HepG2 (cell line): ENCODE data around the gene ENO2. TPM values are rescaled to one million over a fixed set of nuclear protein-coding genes. Genes with fewer than 3 reads are reported as not detected.
A peak's percentile ranks its signal among the peaks of the same experiment; 100 is the strongest.

Source experiments
- CEBPB ChIP-seq: IDR thresholded peaks from 2 replicates; pipeline ENCODE4 v1.6.1; 2011; ENCODE audit warnings: low read depth, low read length, improper control_type of control experiment, borderline replicate concordance
- NKX3-1 ChIP-seq: sonication (generic); formaldehyde crosslinking; IDR thresholded peaks from 2 replicates; pipeline ENCODE4 v1.5.0; 2020; ENCODE audit warnings: missing genetic modification reagents
- POLR2G ChIP-seq: fragments of 200-400 bp; formaldehyde crosslinking; IDR thresholded peaks from 2 replicates; pipeline ENCODE4 v1.6.1; 2018; ENCODE audit warnings: mild to moderate bottlenecking, low read depth, low read length, moderate library complexity
- RAD21 ChIP-seq: fragments of 450-650 bp; formaldehyde crosslinking; IDR thresholded peaks from 2 replicates; pipeline ENCODE4 v1.5.0; 2020; ENCODE audit warnings: mild to moderate bottlenecking
- REST ChIP-seq, 2 experiments: IDR thresholded peaks; 2 replicates each; pipeline ENCODE4 v1.6.1; 2011 to 2012; ENCODE audit warnings: low read length in 2 of 2, borderline replicate concordance in 1 of 2, low read depth in 1 of 2, mild to moderate bottlenecking in 1 of 2, moderate library complexity in 1 of 2
- SMARCE1 ChIP-seq: fragments of 450-650 bp; IDR thresholded peaks from 2 replicates; pipeline ENCODE4 v1.6.1; 2017; ENCODE audit warnings: borderline replicate concordance
- THAP9 ChIP-seq: sonication (generic); formaldehyde crosslinking; IDR thresholded peaks from 2 replicates; pipeline ENCODE4; 2020; ENCODE audit warnings: missing genetic modification reagents, mild to moderate bottlenecking, borderline replicate concordance
- YY1 ChIP-seq: IDR thresholded peaks from 2 replicates; pipeline ENCODE4 v1.6.1; 2011; ENCODE audit warnings: low read length, low read depth, moderate library complexity, mild to moderate bottlenecking; ENCODE audit not compliant: insufficient read depth, insufficient replicate concordance
- ZBTB37 ChIP-seq: sonication (generic); formaldehyde crosslinking; IDR thresholded peaks from 2 replicates; pipeline ENCODE4 v1.4.0; 2020; ENCODE audit warnings: mild to moderate bottlenecking, missing genetic modification reagents
- ZNF281 ChIP-seq: sonication (generic); formaldehyde crosslinking; IDR thresholded peaks from 2 replicates; pipeline ENCODE4 v1.4.0; 2020; ENCODE audit warnings: missing genetic modification reagents, borderline replicate concordance
- ZNF333 ChIP-seq: sonication (generic); formaldehyde crosslinking; IDR thresholded peaks from 2 replicates; pipeline ENCODE4 v1.4.0; 2020; ENCODE audit warnings: mild to moderate bottlenecking, missing genetic modification reagents, borderline replicate concordance
- ZNF468 ChIP-seq: sonication (generic); formaldehyde crosslinking; IDR thresholded peaks from 2 replicates; pipeline ENCODE4 v1.8.0; 2022; ENCODE audit warnings: mild to moderate bottlenecking, moderate library complexity, missing genetic modification reagents
- ZNF724P ChIP-seq: sonication (generic); formaldehyde crosslinking; IDR thresholded peaks from 2 replicates; pipeline ENCODE4 v1.8.0; 2022; ENCODE audit warnings: missing genetic modification reagents, borderline replicate concordance
- ZNF772 ChIP-seq: sonication (generic); formaldehyde crosslinking; IDR thresholded peaks from 2 replicates; pipeline ENCODE4 v1.5.0; 2020; ENCODE audit warnings: mild to moderate bottlenecking, missing genetic modification reagents
- ZNF792 ChIP-seq: IDR thresholded peaks from 2 replicates; pipeline ENCODE4 v1.6.1; 2016
- ZNF83 ChIP-seq: sonication (generic); formaldehyde crosslinking; IDR thresholded peaks from 2 replicates; pipeline ENCODE4 v1.4.0; 2020; ENCODE audit warnings: missing genetic modification reagents, mild to moderate bottlenecking, borderline replicate concordance
- polyA plus RNA-seq, 8 experiments: library from polyadenylated mRNA; depleted of rRNA in 3 of 8; stranded (reverse) in 7 of 8; unstranded in 1 of 8; fragments of >200 nt; fragmentation: Illumina TruSeq in 4 of 8; extraction: Trizol in 4 of 8; gene quantifications; 2 replicates each; pipeline versions ENCODE4 v1.2.1 to v1.2.3, GENCODE V29; 2011 to 2016; ENCODE audit warnings: low read depth in 4 of 8, missing spikeins in 1 of 8, mixed read lengths in 1 of 8; ENCODE audit not compliant: insufficient read depth in 1 of 8
- total RNA-seq, 5 experiments: library from RNA; depleted of rRNA; stranded (reverse); fragments of >200 nt; fragmentation: Illumina TruSeq; extraction: Trizol; gene quantifications; 2 replicates each; pipeline ENCODE4 v1.2.3, GENCODE V29; 2016; ENCODE audit warnings: low read depth in 1 of 5

The ENO2 gene
- total and polyA plus RNA-seq, 2 of the 13 experiments (the other 11 are each of a cell fraction or from before 2014, with no cell fraction given), result 19.3 to 136 TPM

GRCh38 chr12:6867413-6868210 lies 46.8 kb upstream of the ENO2 start, which contains the start of gene TPI1 (continued):
- TF ChIP-seq POLR2G (peak; percentile 98), CEBPB (no peak), SMARCE1 (no peak), ZNF724P (CRISPR knock-in tag) (peak; percentile 63), ZBTB37 (CRISPR knock-in tag) (no peak), ZNF281 (no peak; the same call in 1 of the 2 replicates), ZNF468 (peak; percentile 33; the same call in 1 of the 2 replicates), ZNF333 (CRISPR knock-in tag) (no peak), ZNF83 (CRISPR knock-in tag) (0 out of 2 replicates have a peak, but pooled peaks have one; percentile 74), YY1 (peak; percentile 84), NKX3-1 (CRISPR knock-in tag) (0 out of 2 replicates have a peak, but pooled peaks have one; percentile 31), ZNF792 (CRISPR knock-in tag) (peak; percentile 82), REST (IDR thresholded peaks at IDR 0.05; ENCODE audit: borderline replicate concordance in 1 of 2, low read depth in 1 of 2, low read length in 2 of 2) (peak in 1 of 2 experiments; percentile 79; a peak in 1 of 4 replicates), THAP9 (no peak), ZNF772 (CRISPR knock-in tag) (no peak; the same call in 1 of the 2 replicates), RAD21 (peak; percentile 59)
